DMS153 treated with DMSO at 0.1 percent for 48 hours (cell line): ENCODE measurements around the gene C6orf136.

ENCODE experiments used
- DNase-seq: peaks from one replicate; lab custom pipeline; 2025; ENCODE audit not compliant: unreplicated experiment; lab: John Stamatoyannopoulos, UW

The C6orf136 gene

GRCh38 chr6:30615958-30616810 is 30.7 kb upstream of the C6orf136 start:
- peak; percentile 53 for DNase-seq

- DNase-seq = peak; percentile 98
Measured at GRCh38 chr6:30616811-30617564, 29.9 kb upstream of the C6orf136 start, which contains the start of gene PPP1R10. TSS of gene PPP1R10 (minus strand) at chr6:30617243. CDS start at chr6:30609944, 7,299 bp downstream.

- DNase-seq = peak; percentile 98
Measured at GRCh38 chr6:30617565-30618269, 29.2 kb upstream of the C6orf136 start, which contains the start of gene MRPS18B. TSS of gene MRPS18B (plus strand) at chr6:30617840. CDS start at chr6:30617866, 26 bp downstream.

- DNase-seq = no peak
Measured at GRCh38 chr6:30618270-30618797, 28.6 kb upstream of the C6orf136 start.

GRCh38 chr6:30619561-30619960 is 27.4 kb upstream of the C6orf136 start:
- DNase-seq = no peak

GRCh38 chr6:30625511-30625910 is 21.4 kb upstream of the C6orf136 start:
- DNase-seq = no peak

GRCh38 chr6:30626484-30627366 is 20.2 kb upstream of the C6orf136 start, which contains the start of gene ATAT1:
TSS of gene ATAT1 (plus strand) at chr6:30626874.
- DNase-seq = peak; percentile 52

GRCh38 chr6:30635834-30636233 is 11.1 kb upstream of the C6orf136 start:
- DNase-seq = no peak

GRCh38 chr6:30640481-30640880 is 6.5 kb upstream of the C6orf136 start:
- DNase-seq = no peak

- DNase-seq = no peak
Measured at GRCh38 chr6:30641048-30641447, 5.9 kb upstream of the C6orf136 start.

GRCh38 chr6:30643656-30644055 is 3.3 kb upstream of the C6orf136 start:
- DNase-seq = no peak

- no peak for DNase-seq
Measured at GRCh38 chr6:30644769-30645168, 2.2 kb upstream of the C6orf136 start.

GRCh38 chr6:30645989-30646388 is 944 bp upstream of the C6orf136 start:
- no peak for DNase-seq

- DNase-seq = peak; percentile 64
Measured at GRCh38 chr6:30647242-30648116, 546 bp downstream of the C6orf136 start.

- DNase-seq = no peak
Measured at GRCh38 chr6:30651143-30651542, 4.2 kb downstream of the C6orf136 start.

- DNase-seq = no peak
Measured at GRCh38 chr6:30654798-30655742, 8.1 kb downstream of the C6orf136 start.

- DNase-seq = no peak
Measured at GRCh38 chr6:30655743-30656094, 8.8 kb downstream of the C6orf136 start.

GRCh38 chr6:30656513-30656912 is 9.6 kb downstream of the C6orf136 start:
- DNase-seq = no peak
